ENCODE data around the gene RPS6KA4. TPM values are rescaled to one million over a fixed set of nuclear protein-coding genes. Genes with fewer than 3 reads are reported as not detected.

Gene RPS6KA4
- total RNA-seq, 1 experiment from 2014 or later = 67.3 TPM

DNA sequence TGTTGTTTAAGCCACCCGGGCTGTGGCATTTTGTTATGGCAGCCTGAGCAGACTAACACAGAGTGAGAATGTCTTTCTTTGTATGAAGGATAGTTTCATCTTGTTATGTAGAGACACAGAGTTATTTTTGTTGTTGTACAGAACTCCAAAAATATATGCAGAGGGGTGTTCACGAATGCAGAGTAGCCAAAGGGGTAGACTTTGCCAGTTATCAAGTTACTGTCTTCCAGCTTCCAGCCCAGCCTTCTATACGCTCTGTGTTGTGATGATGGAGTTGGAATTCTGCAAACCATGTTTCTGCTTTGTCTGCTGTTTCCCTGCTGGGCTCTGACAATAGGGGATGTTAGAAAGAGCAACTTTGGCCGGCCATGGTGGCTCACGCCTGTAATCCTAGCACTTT is 44.1 kb downstream of the RPS6KA4 start:
- H3K79me2 ChIP-seq (ENCODE audit: insufficient read depth, low read length) = no peaks in the 10 kb centered on the region
- peaks cover 6 to 12% of the 10 kb centered on the region in 2 experiments for H3K4me1 ChIP-seq (ENCODE audit: control insufficient read depth in 1 of 2, insufficient read depth in 2 of 2, low read length in 2 of 2)
- intact Hi-C loops (cut with micrococcal nuclease) = no loop called here
- H3K36me3 ChIP-seq (ENCODE audit: control insufficient read depth in 1 of 2, insufficient read depth in 2 of 2, low read length in 2 of 2) = no peaks in the 10 kb centered on the region
- H3K27ac ChIP-seq (ENCODE audit: low read depth, low read length) = no peak overlapping the region
- TF ChIP-seq POLR2A (IDR thresholded peaks at IDR 0.05; ENCODE audit: borderline replicate concordance, extremely low read depth, insufficient read depth, insufficient read length) = no peak
- no peak for TF ChIP-seq RAD21 (IDR thresholded peaks at IDR 0.05; ENCODE audit: low read depth)
- no peak for TF ChIP-seq POLR2AphosphoS5 (IDR thresholded peaks at IDR 0.05; ENCODE audit: low read depth, low read length)
- no peak for TF ChIP-seq ZFX (IDR thresholded peaks at IDR 0.05)
- TF ChIP-seq, protein P1, sequence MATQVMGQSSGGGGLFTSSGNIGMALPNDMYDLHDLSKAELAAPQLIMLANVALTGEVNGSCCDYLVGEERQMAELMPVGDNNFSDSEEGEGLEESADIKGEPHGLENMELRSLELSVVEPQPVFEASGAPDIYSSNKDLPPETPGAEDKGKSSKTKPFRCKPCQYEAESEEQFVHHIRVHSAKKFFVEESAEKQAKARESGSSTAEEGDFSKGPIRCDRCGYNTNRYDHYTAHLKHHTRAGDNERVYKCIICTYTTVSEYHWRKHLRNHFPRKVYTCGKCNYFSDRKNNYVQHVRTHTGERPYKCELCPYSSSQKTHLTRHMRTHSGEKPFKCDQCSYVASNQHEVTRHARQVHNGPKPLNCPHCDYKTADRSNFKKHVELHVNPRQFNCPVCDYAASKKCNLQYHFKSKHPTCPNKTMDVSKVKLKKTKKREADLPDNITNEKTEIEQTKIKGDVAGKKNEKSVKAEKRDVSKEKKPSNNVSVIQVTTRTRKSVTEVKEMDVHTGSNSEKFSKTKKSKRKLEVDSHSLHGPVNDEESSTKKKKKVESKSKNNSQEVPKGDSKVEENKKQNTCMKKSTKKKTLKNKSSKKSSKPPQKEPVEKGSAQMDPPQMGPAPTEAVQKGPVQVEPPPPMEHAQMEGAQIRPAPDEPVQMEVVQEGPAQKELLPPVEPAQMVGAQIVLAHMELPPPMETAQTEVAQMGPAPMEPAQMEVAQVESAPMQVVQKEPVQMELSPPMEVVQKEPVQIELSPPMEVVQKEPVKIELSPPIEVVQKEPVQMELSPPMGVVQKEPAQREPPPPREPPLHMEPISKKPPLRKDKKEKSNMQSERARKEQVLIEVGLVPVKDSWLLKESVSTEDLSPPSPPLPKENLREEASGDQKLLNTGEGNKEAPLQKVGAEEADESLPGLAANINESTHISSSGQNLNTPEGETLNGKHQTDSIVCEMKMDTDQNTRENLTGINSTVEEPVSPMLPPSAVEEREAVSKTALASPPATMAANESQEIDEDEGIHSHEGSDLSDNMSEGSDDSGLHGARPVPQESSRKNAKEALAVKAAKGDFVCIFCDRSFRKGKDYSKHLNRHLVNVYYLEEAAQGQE (IDR thresholded peaks at IDR 0.05; ENCODE audit: low read depth) = no peak
- TF ChIP-seq ELF1 (IDR thresholded peaks at IDR 0.05; ENCODE audit: borderline replicate concordance, low read depth) = no peak
- no peak for TF ChIP-seq CBX3 (IDR thresholded peaks at IDR 0.05; ENCODE audit: low read depth)
- TF ChIP-seq, protein P2, sequence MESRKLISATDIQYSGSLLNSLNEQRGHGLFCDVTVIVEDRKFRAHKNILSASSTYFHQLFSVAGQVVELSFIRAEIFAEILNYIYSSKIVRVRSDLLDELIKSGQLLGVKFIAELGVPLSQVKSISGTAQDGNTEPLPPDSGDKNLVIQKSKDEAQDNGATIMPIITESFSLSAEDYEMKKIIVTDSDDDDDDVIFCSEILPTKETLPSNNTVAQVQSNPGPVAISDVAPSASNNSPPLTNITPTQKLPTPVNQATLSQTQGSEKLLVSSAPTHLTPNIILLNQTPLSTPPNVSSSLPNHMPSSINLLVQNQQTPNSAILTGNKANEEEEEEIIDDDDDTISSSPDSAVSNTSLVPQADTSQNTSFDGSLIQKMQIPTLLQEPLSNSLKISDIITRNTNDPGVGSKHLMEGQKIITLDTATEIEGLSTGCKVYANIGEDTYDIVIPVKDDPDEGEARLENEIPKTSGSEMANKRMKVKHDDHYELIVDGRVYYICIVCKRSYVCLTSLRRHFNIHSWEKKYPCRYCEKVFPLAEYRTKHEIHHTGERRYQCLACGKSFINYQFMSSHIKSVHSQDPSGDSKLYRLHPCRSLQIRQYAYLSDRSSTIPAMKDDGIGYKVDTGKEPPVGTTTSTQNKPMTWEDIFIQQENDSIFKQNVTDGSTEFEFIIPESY (IDR thresholded peaks at IDR 0.05; ENCODE audit: extremely low read depth, insufficient replicate concordance, low read length) = no peak
- TF ChIP-seq CEBPB (IDR thresholded peaks at IDR 0.05; ENCODE audit: low read depth) = no peak
- no peak for TF ChIP-seq YY1 (IDR thresholded peaks at IDR 0.05; ENCODE audit: extremely low read depth, insufficient replicate concordance, low read depth, low read length)
- no peak for TF ChIP-seq EZH2phosphoT487 (IDR thresholded peaks at IDR 0.05; ENCODE audit: borderline replicate concordance)
- TF ChIP-seq, protein P3, sequence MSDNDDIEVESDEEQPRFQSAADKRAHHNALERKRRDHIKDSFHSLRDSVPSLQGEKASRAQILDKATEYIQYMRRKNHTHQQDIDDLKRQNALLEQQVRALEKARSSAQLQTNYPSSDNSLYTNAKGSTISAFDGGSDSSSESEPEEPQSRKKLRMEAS (IDR thresholded peaks at IDR 0.05) = no peak
- TF ChIP-seq SIN3A (IDR thresholded peaks at IDR 0.05; ENCODE audit: low read depth) = no peak
- TF ChIP-seq FOSL1 (IDR thresholded peaks at IDR 0.05; ENCODE audit: low read depth) = no peak
- no peak for TF ChIP-seq EGR1 (IDR thresholded peaks at IDR 0.05; ENCODE audit: low read depth)
- ChIA-PET CTCF (no interaction called here), POLR2A (no interaction called here), RAD21 (ENCODE audit: low non-redundant PET in 1 of 2, low total read pairs in 2 of 2, uncharacterized antibody in 2 of 2, unreplicated experiment in 2 of 2) (no interaction called here)
- no TSS peak for BruUV-seq (replicated peaks)
- H3K27me3 ChIP-seq (ENCODE audit: insufficient read depth, low read length) = no peaks in the 10 kb centered on the region
- H2AFZ ChIP-seq (ENCODE audit: low read depth, low read length, poor library complexity, severe bottlenecking) = no peak overlapping the region
- no peak overlapping the region for H3K4me3 ChIP-seq (replicated peaks in 1 of 2; ENCODE audit: low read depth in 1 of 2, low read length in 2 of 2)
- no peak overlapping the region for H3K9ac ChIP-seq (ENCODE audit: low read length)
- DNase-seq (ENCODE audit: low read depth, low spot score) (no peak), ATAC-seq (no peak)
- no peaks in the 10 kb centered on the region for H4K20me1 ChIP-seq (ENCODE audit: insufficient read depth)
- H3K4me2 ChIP-seq (ENCODE audit: low read length) = no peak overlapping the region
- H3K9me3 ChIP-seq (ENCODE audit: control insufficient read depth in 1 of 2, insufficient read depth in 1 of 2, low read depth in 1 of 2, low read length in 2 of 2) = no peaks in the 10 kb centered on the region
- no peaks in the 10 kb centered on the region for H3K9me2 ChIP-seq (ENCODE audit: insufficient read depth)

Measured in HCT116 (cell line).